GM18870 (cell line): ENCODE data around the gene BRPF3.

Experiments used
- ATAC-seq: cut with Tn5 transposase; IDR thresholded peaks from one replicate; pipeline ENCODE4 v1.9.1; 2021; ENCODE audit warnings: moderate library complexity; ENCODE audit not compliant: unreplicated experiment

BRPF3 gene

GRCh38 chr6:36196113-36196879, at the start of gene BRPF3:
Gene BRPF3 (plus strand): TSS chr6:36196744. CDS start chr6:36200323, 3,579 bp downstream.
- ATAC-seq: no peak

GRCh38 chr6:36147294-36147693, 49.2 kb upstream of the BRPF3 start:
- ATAC-seq: no peak

- no peak for ATAC-seq
Measured at GRCh38 chr6:36149476-36149875, 47.1 kb upstream of the BRPF3 start.

- no peak for ATAC-seq
Measured at GRCh38 chr6:36150283-36150682, 46.3 kb upstream of the BRPF3 start.

- no peak for ATAC-seq
Measured at GRCh38 chr6:36154286-36154685, 42.3 kb upstream of the BRPF3 start.

- ATAC-seq: no peak
Measured at GRCh38 chr6:36155662-36156061, 40.9 kb upstream of the BRPF3 start.

GRCh38 chr6:36160147-36160760, 36.3 kb upstream of the BRPF3 start:
- no peak for ATAC-seq

GRCh38 chr6:36169023-36170007, 27.2 kb upstream of the BRPF3 start:
- ATAC-seq: no peak

GRCh38 chr6:36170704-36171103, 25.8 kb upstream of the BRPF3 start:
- ATAC-seq: no peak

- ATAC-seq: no peak
Measured at GRCh38 chr6:36171573-36171972, 25.0 kb upstream of the BRPF3 start.

- no peak for ATAC-seq
Measured at GRCh38 chr6:36177166-36177565, 19.4 kb upstream of the BRPF3 start.

GRCh38 chr6:36178544-36178943, 18.0 kb upstream of the BRPF3 start:
- ATAC-seq: no peak

- no peak for ATAC-seq
Measured at GRCh38 chr6:36180126-36180525, 16.4 kb upstream of the BRPF3 start.

GRCh38 chr6:36184311-36184710, 12.2 kb upstream of the BRPF3 start:
- ATAC-seq: no peak

- ATAC-seq: no peak
Measured at GRCh38 chr6:36186199-36186598, 10.3 kb upstream of the BRPF3 start.

- no peak for ATAC-seq
Measured at GRCh38 chr6:36187446-36187845, 9.1 kb upstream of the BRPF3 start.

- no peak for ATAC-seq
Measured at GRCh38 chr6:36195471-36196112, 952 bp upstream of the BRPF3 start.

- ATAC-seq: peak; percentile 86
Measured at GRCh38 chr6:36196880-36197548, 470 bp downstream of the BRPF3 start.

- ATAC-seq: no peak
Measured at GRCh38 chr6:36197739-36198221, 1.2 kb downstream of the BRPF3 start.

- ATAC-seq: no peak
Measured at GRCh38 chr6:36198986-36199385, 2.4 kb downstream of the BRPF3 start.
